Stimulated activated CD4-positive, alpha-beta T cell treated with anti-CD3 and anti-CD28 coated beads, Interleukin-2, amount 100 ng/mL, for 48 hours (primary cell): ENCODE results near the gene GPR157.

ENCODE experiments used
- DNase-seq, 2 donors: peaks; one replicate each; pipeline ENCODE4 v3.0.0-alpha.2; 2020

Gene GPR157

DNA sequence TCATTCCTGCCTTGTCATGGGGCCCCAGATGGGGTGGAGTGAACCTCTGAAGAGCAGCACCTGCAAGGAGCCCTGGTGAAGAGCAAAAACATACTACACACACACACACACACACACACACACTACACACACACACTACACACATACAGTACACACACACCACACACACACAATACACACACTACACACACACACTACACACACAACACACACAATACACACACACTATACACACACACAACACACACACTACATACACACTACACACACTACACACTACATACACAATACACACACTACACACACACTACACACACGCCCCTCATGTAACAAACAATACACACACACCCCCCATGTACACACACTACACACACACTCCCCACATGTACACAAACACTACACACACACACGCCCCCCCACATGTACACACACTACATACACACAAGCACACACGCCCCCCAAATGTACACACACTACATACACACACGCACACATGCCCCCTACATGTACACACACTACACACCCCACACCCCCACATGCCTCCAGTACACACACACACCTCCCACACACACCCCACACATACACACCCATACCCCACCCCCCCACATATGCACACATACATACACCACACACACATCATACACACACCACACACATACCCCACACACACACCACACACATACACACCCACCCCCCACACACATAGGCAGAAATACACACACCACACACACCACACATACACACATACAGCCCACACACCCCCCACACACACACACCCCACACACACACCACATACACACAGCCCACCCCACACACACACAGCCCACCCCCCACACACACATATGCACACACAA is 68.8 kb downstream of the GPR157 start:
- DNase-seq = no peak

DNA sequence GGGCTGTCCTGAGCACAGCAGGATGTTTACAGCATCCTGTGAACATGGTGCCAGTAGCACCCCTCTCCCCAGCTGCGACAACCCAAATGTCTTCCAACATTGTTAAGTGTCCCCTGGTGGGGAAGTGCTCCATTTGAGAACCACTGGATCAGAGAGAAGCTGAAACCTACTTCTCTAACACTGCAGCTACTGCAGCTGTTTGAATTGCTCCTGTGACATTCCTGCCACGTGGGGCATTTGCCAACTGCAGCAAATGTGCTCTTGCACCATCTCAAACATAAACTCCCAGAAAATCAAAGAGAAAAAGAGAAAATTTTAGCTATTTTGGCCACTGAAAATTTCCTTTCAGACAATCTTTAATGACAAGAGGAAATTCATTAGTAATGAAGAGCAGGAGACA is 70.4 kb downstream of the GPR157 start:
- DNase-seq = no peak

GRCh38 chr1:9057851-9058250 is 71.1 kb downstream of the GPR157 start:
- DNase-seq = no peak

DNA sequence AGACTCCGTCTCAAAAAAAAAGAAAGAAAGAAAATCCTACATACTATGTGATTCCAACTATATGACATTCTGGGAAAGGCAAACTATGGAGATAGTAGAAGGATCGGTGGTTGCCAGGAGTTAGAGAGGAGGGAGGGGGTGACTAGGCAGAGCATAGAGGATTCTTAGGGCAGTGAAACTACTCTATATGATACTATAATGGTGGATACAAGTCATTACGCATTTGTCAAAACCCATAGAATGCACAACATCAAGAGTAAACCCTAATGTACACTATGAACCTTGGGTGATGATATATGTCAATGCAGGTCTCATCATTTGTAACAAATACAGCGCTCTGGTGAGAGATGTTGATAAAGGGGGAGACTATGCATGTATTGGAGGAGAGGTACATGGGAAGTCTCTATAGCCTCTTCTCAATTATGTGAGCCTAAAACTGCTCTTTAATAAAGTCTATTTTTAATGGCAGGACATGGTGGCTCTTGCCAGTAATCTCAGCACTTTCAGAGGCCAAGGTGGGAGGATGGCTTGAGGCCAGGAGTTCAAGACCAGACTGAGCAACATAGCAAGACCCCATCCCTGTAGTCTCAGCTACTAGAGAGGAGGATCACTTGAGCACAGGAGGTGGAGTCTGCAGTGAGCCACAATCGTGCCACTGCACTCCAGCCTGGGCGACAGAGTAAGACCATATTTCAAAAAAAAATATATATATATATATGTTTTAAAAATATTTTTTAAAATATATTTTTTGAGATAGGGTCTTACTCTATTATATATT is 76.4 kb downstream of the GPR157 start:
- DNase-seq = no peak

DNA sequence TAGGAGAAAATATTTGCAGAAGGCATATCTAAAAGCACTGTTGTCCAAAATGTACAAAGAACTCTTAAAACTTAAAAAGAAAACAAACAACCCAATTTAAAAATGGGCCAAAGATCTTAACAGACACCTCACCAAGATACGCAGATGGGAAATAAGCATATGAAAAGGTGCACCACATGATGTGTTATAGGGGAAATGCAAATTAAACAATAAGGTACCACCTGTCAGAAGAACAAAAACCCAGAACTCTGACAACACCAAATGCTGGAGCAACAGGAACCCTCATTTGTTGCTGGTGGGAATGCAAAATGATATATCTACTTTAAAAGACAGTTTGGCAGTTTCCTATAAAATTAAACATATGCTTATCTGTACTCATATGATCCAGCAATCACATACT is 77.5 kb downstream of the GPR157 start:
- DNase-seq = no peak

GRCh38 chr1:9050803-9051202 is 78.1 kb downstream of the GPR157 start:
- DNase-seq = no peak
